Fibroblast of gingiva (primary cell): ENCODE results near the gene IER3.
A peak's percentile ranks its signal among the peaks of the same experiment; 100 is the strongest.
"Not testable (repeated sequence)": the region's sequence is repeated elsewhere in the genome, so short reads cannot be mapped to it uniquely, and the experiment has no call there.

Source experiments
- DNase-seq: peaks from one replicate; pipeline ENCODE4 v3.0.0-alpha.2; 2011; ENCODE audit warnings: low read depth

The IER3 gene

GRCh38 chr6:30723843-30724741, 20.3 kb downstream of the IER3 start:
- DNase-seq, result not testable (repeated sequence)

- not testable (repeated sequence) for DNase-seq
Measured at GRCh38 chr6:30723159-30723842, 21.0 kb downstream of the IER3 start.

- peak; percentile 68 for DNase-seq
Measured at GRCh38 chr6:30722280-30723112, 21.9 kb downstream of the IER3 start.

- DNase-seq, result peak; percentile 51
Measured at GRCh38 chr6:30722025-30722279, 22.4 kb downstream of the IER3 start.

- peak; percentile 89 for DNase-seq
Measured at GRCh38 chr6:30721198-30722024, 22.9 kb downstream of the IER3 start.

- DNase-seq, result peak; percentile 30
Measured at GRCh38 chr6:30720738-30721197, 23.6 kb downstream of the IER3 start.

GRCh38 chr6:30719791-30720737, 24.3 kb downstream of the IER3 start, which contains the start of gene TUBB:
TSS of gene TUBB (plus strand) at chr6:30720352. CDS start at chr6:30720507, 155 bp downstream.
- peak; percentile 97 for DNase-seq

- no peak for DNase-seq
Measured at GRCh38 chr6:30719356-30719755, 25.0 kb downstream of the IER3 start.

GRCh38 chr6:30717845-30718720, 26.3 kb downstream of the IER3 start:
- not testable (repeated sequence) for DNase-seq

- DNase-seq, result peak; percentile 100
Measured at GRCh38 chr6:30717129-30717844, 27.1 kb downstream of the IER3 start, which contains the start of gene MDC1. TSS of gene MDC1 (minus strand) at chr6:30717281. CDS start at chr6:30715175, 2,106 bp downstream.

GRCh38 chr6:30716879-30717128, 27.5 kb downstream of the IER3 start:
- DNase-seq, result no peak

GRCh38 chr6:30714263-30714662, 30.1 kb downstream of the IER3 start:
- no peak for DNase-seq

GRCh38 chr6:30712441-30712945, 31.9 kb downstream of the IER3 start:
- DNase-seq, result no peak

- no peak for DNase-seq
Measured at GRCh38 chr6:30711758-30712380, 32.5 kb downstream of the IER3 start.

GRCh38 chr6:30709101-30709868, 35.1 kb downstream of the IER3 start:
- DNase-seq, result no peak

- no peak for DNase-seq
Measured at GRCh38 chr6:30707281-30707850, 37.0 kb downstream of the IER3 start.

- DNase-seq, result no peak
Measured at GRCh38 chr6:30705620-30706019, 38.7 kb downstream of the IER3 start.
